GM18519 (cell line): Measurements from ENCODE around the gene DST.

Experiments used
- ATAC-seq: cut with Tn5 transposase; IDR thresholded peaks from one replicate; pipeline ENCODE4 v1.9.1; 2021; ENCODE audit warnings: mild to moderate bottlenecking, moderate library complexity; ENCODE audit not compliant: unreplicated experiment, low FRiP score

Gene DST

GRCh38 chr6:56450882-56451739 lies 191.6 kb downstream of the DST start:
- no peak for ATAC-seq

GRCh38 chr6:56450376-56450775 lies 192.3 kb downstream of the DST start:
- no peak for ATAC-seq

- ATAC-seq: no peak
Observed at GRCh38 chr6:56448046-56448445, 194.6 kb downstream of the DST start.

- ATAC-seq: no peak
Observed at GRCh38 chr6:56445818-56446217, 196.9 kb downstream of the DST start.

GRCh38 chr6:56444855-56445254 lies 197.8 kb downstream of the DST start:
- no peak for ATAC-seq

GRCh38 chr6:56440551-56440981 lies 202.1 kb downstream of the DST start:
- no peak for ATAC-seq

GRCh38 chr6:56437171-56437900 lies 205.4 kb downstream of the DST start:
- ATAC-seq: no peak

- ATAC-seq: no peak
Observed at GRCh38 chr6:56435754-56436153, 206.9 kb downstream of the DST start.

- no peak for ATAC-seq
Observed at GRCh38 chr6:56435326-56435725, 207.4 kb downstream of the DST start.

- no peak for ATAC-seq
Observed at GRCh38 chr6:56434606-56435005, 208.1 kb downstream of the DST start.

- ATAC-seq: no peak
Observed at GRCh38 chr6:56433119-56433518, 209.6 kb downstream of the DST start.

- no peak for ATAC-seq
Observed at GRCh38 chr6:56432194-56432593, 210.5 kb downstream of the DST start.

GRCh38 chr6:56430629-56431600 lies 211.8 kb downstream of the DST start:
- ATAC-seq: no peak

- ATAC-seq: no peak
Observed at GRCh38 chr6:56424542-56425083, 218.1 kb downstream of the DST start.

- ATAC-seq: no peak
Observed at GRCh38 chr6:56424064-56424463, 218.6 kb downstream of the DST start.

GRCh38 chr6:56420296-56420695 lies 222.4 kb downstream of the DST start:
- ATAC-seq: no peak

- no peak for ATAC-seq
Observed at GRCh38 chr6:56419191-56419590, 223.5 kb downstream of the DST start.

GRCh38 chr6:56417823-56418222 lies 224.9 kb downstream of the DST start:
- ATAC-seq: no peak

GRCh38 chr6:56416247-56416646 lies 226.4 kb downstream of the DST start:
- ATAC-seq: no peak

- no peak for ATAC-seq
Observed at GRCh38 chr6:56408976-56409375, 233.7 kb downstream of the DST start.
